ENCODE measurements around the gene CDC34.
A peak's percentile ranks its signal among the peaks of the same experiment; 100 is the strongest.

Gene CDC34

GRCh38 chr19:567296-567900 is 35.8 kb downstream of the CDC34 start:
- no peak overlapping the region for H3K27ac ChIP-seq

GRCh38 chr19:570251-570686 is 38.7 kb downstream of the CDC34 start:
- no peak for DNase-seq (ENCODE audit: low read depth, low spot score)
- H3K27ac ChIP-seq = no peak overlapping the region

More at GRCh38 chr19:567296-567900, 35.8 kb downstream of the CDC34 start:
- no peak for DNase-seq (ENCODE audit: low read depth, low spot score)

DNA sequence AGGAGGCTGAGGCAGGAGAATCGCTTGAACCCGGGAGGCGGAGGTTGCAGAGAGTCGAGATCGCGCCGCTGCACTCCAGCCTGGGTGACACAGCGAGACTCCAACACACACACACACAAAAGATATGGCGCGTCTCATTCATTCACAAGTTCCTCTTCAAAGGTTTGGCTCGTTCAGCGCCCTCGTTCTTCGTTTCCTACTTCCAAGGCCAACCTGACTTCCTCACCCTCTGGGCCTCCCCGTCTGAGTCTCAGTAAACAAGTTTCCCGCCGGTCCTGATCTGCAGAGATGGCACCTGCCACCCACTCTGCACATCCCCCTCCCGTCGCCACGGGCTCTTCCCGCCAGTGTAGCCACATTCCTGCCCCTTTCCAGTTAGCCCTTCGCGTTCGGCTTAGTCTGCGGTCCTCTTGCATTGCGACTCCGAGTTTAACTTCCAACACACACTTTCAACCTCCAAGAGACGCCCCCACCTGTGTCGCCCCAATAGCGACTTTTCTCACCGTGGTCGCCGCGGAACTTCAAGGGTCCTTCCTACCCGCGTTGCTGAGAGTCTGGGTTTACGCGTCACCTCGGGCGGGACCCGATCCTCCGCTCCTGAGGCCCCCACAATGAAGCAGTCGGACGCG is 39.5 kb downstream of the CDC34 start:
- DNase-seq (ENCODE audit: low read depth, low spot score) = no peak
- peak overlapping the region; percentile 77 for H3K27ac ChIP-seq

GRCh38 chr19:571566-571974 is 40.0 kb downstream of the CDC34 start:
- no peak for DNase-seq (ENCODE audit: low read depth, low spot score)
- peak overlapping the region; percentile 77 for H3K27ac ChIP-seq

DNA sequence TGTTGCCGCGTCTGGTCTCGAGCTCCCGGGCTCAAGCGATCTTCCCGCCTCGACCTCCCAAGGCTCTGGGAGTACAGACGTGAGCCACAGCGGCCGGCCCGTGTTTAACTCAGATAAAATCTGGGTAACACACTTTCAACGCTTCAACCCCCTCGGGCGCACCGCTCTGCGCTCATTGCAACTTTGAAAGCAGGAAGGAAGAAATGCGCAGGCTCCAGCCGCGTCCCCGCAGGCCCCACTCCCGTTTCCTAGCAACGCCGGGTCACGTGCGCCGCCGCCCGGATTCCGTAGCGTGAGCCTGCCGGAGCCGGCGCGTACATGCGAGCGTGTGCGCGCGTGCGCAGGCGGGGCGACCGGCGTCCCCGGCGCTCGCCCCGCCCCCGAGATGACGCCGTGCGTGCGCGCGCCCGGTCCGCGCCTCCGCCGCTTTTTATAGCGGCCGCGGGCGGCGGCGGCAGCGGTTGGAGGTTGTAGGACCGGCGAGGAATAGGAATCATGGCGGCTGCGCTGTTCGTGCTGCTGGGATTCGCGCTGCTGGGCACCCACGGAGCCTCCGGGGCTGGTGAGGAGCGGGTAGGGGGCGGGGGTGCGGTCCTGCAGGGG is 40.7 kb downstream of the CDC34 start, which contains the start of gene BSG:
BSG (plus strand) TSS at position 457 of the 603 bp plus-strand sequence; CDS start at position 496, 39 bp downstream.
- DNase-seq (ENCODE audit: low read depth, low spot score) = peak; percentile 91
- peak within 1 kb of the TSS; percentile 77 for H3K27ac ChIP-seq

GRCh38 chr19:572743-573518 is 41.4 kb downstream of the CDC34 start:
- no peak for DNase-seq (ENCODE audit: low read depth, low spot score)
- peak overlapping the region; percentile 77 for H3K27ac ChIP-seq

GRCh38 chr19:573519-573825 is 41.9 kb downstream of the CDC34 start:
- peak overlapping the region; percentile 77 for H3K27ac ChIP-seq
- DNase-seq (ENCODE audit: low read depth, low spot score) = no peak

DNA sequence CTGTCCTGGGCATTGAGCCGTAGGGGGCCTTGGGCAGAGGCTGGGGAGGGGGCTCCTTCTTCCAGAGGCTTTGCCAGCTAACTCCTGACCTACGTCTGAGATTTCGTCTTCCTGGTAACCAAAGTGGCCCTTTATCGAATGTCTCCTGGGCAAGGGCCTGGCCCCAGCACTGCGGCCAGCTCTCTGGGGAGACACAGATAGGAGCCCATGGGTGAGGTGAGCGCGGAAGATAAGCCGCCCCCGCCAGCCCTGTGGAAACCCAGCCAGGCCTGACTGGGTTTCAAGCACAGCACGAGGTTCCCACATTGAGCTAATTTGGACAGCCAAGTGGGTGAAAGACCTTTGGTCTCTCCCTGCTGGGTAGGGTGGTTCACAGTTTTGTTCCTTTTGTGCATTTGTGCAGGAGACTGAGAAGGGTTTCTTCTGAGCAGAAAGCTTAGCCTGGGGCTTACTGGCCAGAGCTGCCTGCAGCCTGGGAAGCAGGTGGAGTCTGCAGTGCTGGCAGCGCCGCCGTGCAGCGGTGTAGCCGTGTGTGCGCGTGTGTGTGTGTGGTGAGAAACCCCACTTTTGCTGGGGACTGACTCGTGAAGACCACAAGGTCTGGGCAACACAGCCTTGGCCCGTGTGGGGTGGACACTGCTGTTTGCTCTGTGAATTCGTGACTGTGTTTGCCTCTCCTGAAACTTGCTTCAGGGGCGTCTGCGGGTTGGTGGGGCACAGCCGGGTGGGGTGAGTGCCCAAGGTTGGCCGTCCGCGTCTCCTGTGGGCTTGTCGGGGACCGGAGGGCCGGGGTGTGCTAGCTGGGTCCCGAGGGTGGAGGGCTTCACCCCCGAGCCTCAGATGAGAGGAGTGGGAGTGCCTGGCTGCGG is 43.3 kb downstream of the CDC34 start:
- H3K27ac ChIP-seq = peak overlapping the region; percentile 77
- DNase-seq (ENCODE audit: low read depth, low spot score) = no peak

DNA sequence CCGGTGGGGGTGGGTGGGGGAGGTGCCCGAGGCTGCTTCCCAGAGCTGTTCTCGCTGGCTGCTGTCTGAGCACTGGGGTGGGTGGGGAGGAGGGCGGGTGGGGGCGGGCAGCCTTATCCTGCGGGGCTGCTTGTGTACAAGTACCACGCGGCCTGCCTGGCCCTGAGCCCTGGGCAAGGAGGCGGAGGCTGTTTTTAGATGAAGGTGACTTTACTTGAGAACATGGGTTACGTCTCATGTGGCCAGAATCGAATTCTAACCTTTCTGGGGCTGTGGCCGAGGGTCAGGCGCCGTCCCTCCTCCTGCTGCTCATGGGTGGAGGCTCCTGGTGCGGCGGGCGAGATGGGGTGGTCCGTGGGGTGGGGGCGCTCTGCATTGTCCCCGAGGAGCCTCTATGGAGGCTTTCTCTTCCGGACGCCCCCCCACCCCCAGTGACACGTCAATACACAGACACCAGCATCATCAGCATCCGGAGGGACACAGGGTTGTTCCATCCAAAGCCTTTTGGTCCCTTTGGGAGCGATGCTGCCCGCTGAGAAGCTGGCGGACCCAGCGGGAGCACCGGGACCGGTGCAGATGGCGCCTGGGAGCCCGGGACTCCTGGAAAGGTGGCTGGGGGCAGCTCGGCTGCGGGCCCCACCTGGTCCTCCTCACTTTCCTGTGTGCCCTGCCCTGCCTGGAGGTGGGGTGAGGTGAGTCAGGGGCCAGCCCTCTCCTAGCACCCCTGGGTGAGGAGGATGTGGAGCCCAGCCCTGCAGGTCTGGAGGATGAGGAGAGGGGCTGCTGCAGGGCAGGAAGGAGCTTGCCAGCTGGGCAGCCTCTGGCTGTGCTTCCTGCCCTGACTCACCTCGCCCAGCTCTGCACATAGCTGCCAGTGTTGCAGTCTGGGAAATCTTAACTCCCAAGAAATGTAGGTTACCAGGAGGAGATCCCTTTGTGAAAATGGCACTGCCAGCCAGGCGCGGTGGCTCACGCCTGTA is 44.3 kb downstream of the CDC34 start:
- peak overlapping the region; percentile 77 for H3K27ac ChIP-seq
- DNase-seq (ENCODE audit: low read depth, low spot score) = peak; percentile 39

GRCh38 chr19:576768-577438 is 45.3 kb downstream of the CDC34 start:
- DNase-seq (ENCODE audit: low read depth, low spot score) = no peak
- peak overlapping the region; percentile 77 for H3K27ac ChIP-seq

- no peak for DNase-seq (ENCODE audit: low read depth, low spot score)
- no peak overlapping the region for H3K27ac ChIP-seq
Measured at GRCh38 chr19:577439-578392, 46.2 kb downstream of the CDC34 start.

DNA sequence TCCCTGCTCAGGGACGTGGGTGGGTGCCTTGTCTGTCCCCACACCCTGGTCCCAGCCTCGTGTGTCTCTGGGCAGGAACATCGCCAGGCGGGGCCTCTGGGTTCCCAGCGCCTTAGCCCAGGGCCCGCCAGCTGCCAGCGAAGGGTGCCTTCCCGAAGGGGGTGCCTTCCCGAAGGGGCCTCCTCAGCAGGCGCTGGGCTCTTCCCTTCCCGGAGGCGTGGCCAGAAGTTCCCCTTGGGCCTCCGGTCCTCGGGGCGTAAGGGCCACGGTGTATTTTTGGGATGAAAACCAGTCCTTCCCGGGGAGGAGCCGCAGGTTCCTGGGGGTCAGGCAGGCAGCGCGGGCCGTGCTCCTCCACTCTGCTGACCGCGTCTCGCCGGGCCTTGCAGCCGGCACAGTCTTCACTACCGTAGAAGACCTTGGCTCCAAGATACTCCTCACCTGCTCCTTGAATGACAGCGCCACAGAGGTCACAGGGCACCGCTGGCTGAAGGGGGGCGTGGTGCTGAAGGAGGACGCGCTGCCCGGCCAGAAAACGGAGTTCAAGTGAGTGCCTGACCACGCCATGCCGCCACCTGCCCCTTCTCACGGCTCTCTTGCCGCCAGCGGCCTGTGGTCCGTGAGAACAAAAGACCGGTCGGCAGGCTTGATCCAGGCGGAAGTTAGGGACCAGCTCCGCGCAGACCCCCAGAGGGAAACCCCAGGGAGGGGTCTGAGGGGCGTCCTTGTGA is 47.7 kb downstream of the CDC34 start:
- DNase-seq (ENCODE audit: low read depth, low spot score) = no peak
- H3K27ac ChIP-seq = no peak overlapping the region

DNA sequence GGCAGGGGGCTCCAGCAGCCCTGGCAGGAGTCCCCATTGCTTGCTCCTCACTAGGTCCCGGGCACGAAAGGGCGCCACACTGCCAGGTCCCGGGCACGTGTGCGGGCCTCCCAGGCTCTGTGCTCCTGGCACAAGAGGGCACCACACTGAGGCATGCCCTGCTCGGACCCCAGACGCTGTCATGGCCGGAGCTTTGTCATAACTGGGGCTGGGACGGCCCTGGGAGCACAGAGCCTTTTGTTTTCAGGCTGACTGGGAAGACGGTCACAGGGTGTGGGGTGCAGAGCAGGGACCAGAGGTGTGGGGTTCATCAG is 48.2 kb downstream of the CDC34 start:
- no peak for DNase-seq (ENCODE audit: low read depth, low spot score)

GRCh38 chr19:580274-580835 is 48.8 kb downstream of the CDC34 start:
- no peak for DNase-seq (ENCODE audit: low read depth, low spot score)
- H3K27ac ChIP-seq = no peak overlapping the region

More for the DNA sequence above, 48.2 kb downstream of the CDC34 start:
- H3K27ac ChIP-seq = no peak overlapping the region

GRCh38 chr19:581399-582111 is 50.0 kb downstream of the CDC34 start:
- no peak for DNase-seq (ENCODE audit: low read depth, low spot score)
- H3K27ac ChIP-seq = no peak overlapping the region
